Mammary epithelial cell (primary cell): Measurements from ENCODE around the gene GRHL3.

Experiments
- EZH2 ChIP-seq: IDR thresholded peaks from 2 replicates; pipeline ENCODE4 v1.6.1; 2012; ENCODE audit warnings: low read length, inconsistent platforms, borderline replicate concordance
- TF ChIP-seq, protein P1 (sequence below), 2 donors: IDR thresholded peaks in 1 of 2; conservative IDR thresholded peaks in 1 of 2; 2 replicates each; pipeline ENCODE4 v1.5.1; 2011 to 2012; ENCODE audit warnings: inconsistent platforms in 2 of 2, low read length in 2 of 2, mild to moderate bottlenecking in 2 of 2, control low read depth in 1 of 2, low read depth in 1 of 2; ENCODE audit not compliant: insufficient read depth in 1 of 2; ENCODE audit errors: extremely low read depth in 1 of 2

DNA sequence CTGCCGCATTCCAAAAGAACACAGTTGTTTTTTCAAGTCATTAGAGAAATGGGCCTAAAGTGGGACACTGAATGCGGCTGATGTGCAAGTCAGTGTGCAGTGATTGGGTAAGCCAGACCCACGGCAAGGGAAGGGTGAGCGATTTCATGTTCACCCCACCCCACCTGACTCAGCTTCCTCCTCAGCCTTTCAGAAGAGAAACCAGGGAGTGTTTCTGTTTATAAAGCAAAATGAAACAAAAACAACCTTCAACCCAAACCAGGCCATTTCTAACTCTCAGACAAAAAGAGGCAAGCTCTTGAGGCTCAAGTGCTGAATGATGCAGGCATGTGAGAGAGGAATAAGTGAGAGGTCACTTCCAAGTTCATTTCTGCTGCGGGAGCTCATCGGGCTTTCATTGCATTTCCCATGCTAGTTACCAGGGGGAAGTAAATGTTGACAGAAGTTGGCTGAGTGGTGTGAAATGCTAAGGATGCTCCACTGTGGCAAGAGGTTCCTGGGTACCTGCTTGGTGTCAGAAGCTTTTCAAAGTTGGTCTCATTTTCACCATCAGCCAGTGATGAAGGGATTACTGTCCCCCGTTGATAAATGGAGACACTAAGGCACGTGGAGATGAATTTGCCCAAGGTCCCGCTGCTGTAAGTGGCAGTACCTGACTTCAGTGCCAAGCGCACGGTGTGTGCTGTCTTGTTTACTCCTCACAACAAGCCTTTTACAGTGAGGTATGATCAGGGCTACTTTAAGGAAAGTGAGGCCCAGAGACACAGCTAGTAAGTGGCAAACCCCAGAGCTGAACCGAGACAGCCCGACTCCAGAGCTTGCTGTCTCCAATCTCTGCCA lies 65.3 kb downstream of the GRHL3 start:
- TF ChIP-seq EZH2 = no peak
- TF ChIP-seq, protein P1, sequence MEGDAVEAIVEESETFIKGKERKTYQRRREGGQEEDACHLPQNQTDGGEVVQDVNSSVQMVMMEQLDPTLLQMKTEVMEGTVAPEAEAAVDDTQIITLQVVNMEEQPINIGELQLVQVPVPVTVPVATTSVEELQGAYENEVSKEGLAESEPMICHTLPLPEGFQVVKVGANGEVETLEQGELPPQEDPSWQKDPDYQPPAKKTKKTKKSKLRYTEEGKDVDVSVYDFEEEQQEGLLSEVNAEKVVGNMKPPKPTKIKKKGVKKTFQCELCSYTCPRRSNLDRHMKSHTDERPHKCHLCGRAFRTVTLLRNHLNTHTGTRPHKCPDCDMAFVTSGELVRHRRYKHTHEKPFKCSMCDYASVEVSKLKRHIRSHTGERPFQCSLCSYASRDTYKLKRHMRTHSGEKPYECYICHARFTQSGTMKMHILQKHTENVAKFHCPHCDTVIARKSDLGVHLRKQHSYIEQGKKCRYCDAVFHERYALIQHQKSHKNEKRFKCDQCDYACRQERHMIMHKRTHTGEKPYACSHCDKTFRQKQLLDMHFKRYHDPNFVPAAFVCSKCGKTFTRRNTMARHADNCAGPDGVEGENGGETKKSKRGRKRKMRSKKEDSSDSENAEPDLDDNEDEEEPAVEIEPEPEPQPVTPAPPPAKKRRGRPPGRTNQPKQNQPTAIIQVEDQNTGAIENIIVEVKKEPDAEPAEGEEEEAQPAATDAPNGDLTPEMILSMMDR (conservative IDR thresholded peaks at IDR 0.05 in 1 of 2, IDR thresholded peaks at IDR 0.05 in 1 of 2; ENCODE audit: extremely low read depth in 1 of 2, insufficient read depth in 1 of 2, low read depth in 1 of 2, low read length in 2 of 2) = no peak
